GM21529 (cell line): ENCODE data around the gene SORBS1.

Experiments used
- ATAC-seq: cut with Tn5 transposase; IDR thresholded peaks from one replicate; pipeline ENCODE4 v1.9.1; 2021; ENCODE audit not compliant: unreplicated experiment

Gene SORBS1

DNA sequence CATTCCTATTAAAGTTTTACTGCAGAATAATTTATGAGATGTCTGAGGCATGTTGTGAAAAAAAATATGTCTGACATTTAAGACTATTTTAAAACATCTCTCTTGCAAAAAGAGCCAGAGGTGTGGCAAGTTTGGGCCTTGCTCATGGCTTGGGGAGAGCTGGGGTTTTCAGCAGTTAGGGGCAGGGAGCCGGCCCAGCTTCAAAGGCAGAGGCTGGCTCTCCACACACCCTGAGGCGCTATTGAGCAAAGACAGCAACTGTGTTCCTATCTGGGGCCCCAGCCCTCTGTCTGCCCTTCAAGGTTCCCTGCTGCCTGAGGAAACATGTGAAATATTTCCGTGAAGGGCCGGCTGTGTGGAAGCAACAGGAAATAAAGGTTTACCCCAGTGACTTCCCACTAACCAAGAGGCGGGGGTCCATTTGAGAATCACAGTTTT is 94.0 kb downstream of the SORBS1 start:
- no peak for ATAC-seq

DNA sequence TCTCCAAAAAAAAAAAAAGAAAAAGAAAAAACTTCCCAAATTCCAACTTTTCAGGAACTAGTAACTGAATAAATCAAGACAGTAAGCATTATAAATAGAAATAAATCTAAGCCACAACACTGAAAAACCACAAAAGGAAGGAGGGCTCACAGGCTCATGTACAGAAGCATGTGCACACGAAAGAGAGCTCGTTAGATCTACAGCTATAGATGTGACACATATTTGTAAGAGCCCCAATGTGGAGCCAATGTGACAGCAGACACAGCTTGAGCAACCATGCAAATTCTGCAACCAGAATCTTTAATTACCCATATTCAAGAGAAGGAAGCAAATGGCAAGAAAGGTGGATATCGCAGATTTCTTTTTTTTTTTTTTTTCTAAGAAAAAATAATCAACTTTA is 94.7 kb downstream of the SORBS1 start:
- ATAC-seq: no peak

DNA sequence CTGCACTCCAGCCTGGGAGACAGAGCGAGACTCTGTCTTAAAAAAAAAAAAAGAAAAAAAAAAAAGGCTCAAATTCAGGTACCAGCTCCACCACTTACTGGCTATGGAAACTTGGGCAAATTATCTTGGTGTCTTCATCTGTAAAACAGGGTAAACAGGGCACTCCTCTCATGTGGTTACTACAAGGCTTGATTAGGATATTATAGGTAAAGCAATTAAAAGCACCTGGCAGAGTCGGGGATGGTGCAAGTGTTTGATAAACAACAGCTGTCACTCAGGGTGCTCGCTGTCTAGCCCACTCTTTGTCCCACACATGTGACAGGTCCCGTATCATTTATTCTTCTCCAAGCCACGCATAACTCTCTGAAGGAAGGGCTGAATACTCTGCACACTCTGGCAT is 96.9 kb downstream of the SORBS1 start:
- no peak for ATAC-seq

DNA sequence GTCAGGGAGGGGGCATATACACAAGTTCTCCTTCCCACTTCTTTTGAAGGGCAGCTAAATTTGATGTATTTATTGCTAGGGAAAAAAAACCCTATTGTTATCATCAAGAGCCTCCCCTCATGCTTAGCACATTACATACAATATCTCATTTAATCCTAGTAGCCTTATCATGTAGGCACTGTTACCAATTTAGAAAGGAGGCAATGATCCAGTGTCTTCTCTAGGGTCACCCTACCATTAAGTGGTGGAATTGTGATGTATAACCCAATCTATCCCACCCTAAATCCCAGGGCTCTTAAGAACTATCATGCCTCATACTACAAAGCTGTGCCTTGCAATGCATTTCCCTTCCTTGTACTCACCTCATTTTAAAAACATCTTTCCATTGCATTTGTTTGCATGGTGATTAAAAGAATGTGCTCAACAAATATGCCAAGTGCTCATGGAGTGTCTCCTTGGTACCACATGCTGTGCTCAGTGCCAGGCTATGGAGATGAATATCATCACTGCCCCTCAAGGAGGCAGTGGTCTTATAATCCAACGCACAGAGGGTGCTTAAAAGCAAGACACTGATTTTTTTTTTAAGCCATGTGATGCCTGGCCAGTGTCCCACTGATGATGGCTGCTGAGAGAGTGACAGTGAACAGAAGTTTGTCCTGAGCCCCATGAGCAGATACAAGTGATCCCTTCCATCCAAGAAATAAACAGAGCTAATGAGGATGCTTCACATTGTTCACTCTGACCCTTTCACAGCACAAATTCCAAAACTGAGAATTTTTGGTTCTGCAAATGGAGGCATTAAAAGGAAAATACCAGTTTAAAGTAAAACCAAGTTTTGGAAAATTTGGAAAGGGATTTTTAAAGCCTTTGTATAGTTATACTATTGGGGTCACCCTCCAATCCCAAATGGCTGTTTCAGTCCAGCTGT is 98.2 kb downstream of the SORBS1 start:
- ATAC-seq: no peak

DNA sequence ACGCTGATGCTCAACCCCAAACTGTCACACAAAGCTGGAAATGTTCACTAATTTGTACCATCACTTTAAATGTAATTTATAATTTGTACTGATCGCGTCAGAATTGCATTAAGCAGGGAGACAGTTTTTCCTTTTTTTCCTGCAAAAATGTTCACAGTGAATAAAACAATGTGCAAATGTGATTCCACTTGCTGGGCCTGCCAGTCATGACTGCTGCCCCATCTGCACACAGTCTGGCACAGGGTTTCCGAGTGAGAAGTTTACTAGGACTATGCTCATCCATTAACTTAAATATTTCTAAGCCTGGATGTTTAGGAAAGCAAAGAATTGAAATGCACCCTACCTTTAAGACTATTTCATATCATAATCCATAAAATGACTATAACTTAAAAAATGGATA is 99.6 kb downstream of the SORBS1 start:
- no peak for ATAC-seq

DNA sequence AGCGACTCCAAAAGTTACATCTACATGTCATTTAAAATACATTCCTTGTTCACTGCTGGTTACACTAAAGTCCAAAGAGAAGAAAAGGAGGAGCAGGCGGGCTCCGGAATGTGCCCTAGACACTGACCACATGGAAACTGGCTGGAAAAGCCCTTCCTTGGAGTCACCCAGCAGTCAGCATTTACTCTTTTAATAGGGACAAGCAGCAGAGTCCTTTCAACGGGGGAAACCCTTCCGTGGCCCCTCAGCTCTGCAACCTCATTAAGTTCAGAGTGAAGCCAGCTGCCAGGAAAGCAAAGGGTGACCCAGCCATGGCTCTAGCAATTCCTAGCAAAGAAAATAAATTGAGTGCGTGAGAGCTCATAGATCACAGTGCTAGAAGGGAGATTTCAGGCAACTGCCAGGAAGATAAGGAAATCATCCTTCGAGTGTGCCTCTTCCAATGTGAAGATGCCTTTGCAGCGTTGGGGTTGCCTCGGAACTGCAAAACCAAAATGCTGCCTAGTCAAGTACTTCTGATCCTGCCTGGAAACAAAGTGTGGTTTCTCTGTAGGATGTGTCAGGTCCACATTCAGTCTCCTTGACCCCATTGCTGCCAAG is 101.6 kb downstream of the SORBS1 start:
- no peak for ATAC-seq

DNA sequence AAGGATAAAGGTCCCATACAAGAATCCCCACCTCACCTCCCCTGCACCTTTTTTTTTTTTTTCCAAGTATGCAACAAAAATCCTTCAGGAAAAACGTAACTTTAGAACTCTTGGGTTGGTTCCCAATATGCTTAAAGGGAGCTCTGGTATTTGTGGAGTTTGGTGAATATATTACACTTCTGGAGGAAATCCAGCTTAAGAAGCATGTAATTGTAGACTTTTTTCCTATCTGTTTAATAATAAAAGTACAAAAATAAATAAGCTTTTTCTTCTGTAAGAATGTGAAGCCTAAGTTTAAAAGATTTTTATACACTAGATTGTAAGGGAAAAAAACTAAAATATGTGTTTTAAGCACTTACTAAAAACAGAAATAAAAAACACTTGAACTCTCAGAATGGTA is 102.3 kb downstream of the SORBS1 start:
- ATAC-seq: no peak

DNA sequence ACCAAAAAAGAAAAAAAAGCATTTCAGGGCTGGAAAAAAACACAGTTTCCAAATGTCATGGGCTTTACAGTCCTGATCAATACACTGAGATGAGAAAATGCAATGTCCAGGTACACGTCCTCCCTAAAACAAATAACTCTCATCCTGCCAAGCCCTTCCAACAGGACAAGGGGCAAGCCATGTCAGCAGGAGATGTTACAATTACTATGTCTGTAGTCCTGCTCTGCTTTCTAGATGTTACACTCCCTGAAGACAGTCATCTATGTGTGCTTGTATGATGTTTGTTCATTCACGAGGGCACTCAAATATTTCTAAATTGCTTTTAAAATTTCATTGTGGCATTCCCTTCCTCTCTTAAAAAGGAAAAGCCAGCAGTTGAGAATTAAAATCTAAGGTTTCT is 103.2 kb downstream of the SORBS1 start:
- no peak for ATAC-seq

DNA sequence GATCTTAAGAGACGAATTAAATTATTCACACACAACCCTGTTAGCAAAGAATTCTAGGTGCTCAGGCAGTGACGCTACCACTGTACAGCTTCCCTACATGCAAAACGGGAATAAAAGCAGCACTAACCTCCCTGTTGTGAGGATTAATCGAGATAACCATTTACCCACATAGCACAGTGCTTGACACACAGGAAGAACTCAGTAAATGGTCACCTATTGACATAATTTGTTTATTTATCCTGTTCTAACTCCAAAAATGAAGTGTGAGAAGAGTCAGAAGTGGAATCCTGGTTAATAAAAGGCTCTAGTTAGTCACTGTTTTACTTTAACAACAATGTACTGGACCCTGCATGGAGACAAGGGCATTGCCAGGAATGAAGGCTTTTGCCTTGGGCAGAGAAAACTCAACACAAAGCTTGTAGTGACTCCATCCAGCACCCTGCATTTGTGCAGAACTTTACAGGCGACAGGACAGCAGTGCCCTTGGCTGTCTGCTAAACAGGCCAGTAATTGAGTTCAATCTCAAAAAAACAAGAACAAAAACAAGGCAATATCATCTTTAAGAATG is 103.8 kb downstream of the SORBS1 start:
- no peak for ATAC-seq

DNA sequence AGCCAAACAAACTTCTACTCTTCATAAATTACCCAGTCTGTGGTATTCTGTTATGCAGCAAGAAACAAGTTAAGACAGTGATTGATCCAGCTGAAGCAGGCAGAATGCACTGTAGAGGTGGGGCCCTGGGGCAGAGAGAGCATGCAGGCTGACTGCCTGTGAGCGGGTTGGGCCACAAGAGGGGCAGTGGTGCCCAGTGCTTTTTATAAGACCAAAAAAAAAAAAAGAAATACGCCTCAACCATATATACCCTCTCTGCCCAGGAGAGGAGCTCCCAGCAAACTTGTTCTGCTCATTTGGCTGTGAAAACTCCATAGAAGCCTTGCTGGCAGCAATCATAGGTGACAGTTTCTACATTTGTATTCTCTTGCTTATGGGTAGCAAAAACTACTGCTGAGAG is 104.7 kb downstream of the SORBS1 start:
- no peak for ATAC-seq

DNA sequence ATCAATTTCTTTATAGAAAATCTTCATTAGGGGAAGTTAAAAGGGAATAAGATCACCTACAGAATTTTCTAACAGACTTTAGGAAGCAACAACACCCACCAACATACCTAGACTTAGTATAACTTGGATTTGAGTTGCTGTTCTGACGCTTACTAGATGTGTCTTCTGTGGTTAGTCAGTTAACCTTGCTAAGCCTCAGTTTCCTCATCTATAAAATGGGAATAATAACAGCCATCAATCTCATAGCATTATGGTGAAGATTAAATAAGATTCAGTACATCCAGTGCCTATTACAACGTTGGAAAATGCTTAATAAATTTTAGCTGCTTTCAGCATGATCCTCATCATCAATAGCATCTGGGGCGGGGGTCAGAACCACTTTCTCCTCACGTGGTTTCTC is 106.2 kb downstream of the SORBS1 start:
- no peak for ATAC-seq

DNA sequence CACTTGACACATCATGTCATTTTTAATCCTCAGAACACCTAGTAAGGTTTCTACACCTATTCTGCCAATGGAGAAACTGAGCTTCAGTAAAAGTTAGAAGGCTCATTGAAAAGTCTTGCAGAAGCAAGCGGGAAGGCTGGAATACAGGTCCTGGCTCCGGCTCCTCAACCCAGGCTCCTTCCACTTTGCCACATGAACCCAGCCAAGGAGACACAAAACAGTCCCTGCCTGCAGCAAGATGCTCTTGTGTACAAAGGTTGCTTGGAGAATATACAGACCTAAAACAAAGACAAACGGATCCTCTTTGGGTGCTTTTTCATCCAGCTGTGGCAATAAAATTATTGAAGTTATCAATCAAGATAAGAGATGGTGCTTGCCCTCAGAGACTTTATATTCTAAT is 106.8 kb downstream of the SORBS1 start:
- no peak for ATAC-seq

DNA sequence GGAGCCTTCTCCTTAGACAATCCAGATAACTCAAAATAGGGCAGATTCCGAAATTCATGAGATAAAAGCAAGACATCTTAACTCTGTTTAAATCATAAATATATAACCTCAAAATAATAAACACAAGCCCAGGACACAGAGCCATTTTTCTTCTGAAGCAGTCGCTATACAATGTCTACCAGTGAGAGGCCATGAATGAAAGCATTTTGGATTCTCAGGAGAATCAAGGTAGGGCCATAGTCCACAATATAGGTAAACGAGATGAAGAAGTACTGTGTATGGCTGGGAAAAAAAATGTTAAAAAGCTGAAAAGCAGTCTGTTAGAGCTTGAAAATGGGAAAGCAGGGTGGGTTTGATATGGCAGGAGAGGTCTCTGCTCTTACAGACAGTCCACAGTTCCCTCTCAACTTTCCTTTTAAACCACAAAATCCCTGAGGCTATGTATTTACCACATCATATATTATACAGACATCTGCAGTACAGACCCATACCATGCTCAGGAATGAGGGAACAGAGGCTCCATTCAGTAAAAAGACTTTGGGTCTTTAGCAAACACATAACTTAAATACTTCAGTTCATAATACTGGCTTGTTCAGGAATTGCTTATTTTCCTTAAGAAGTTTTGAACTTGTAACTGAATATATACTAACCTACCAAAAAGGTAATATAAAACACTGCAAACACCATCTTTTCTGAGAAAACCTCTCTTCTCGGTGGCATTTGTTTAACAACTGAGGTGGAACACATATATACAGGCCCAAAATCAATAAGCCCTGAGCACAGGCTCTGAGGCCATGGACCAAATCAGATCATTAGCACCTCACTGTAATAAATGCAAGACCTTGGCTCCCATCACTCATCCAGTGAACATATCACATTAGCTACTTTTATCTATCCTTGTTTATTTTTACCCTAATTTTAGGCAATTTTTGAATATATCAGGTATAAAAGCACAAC is 109.3 kb downstream of the SORBS1 start:
- ATAC-seq: no peak

DNA sequence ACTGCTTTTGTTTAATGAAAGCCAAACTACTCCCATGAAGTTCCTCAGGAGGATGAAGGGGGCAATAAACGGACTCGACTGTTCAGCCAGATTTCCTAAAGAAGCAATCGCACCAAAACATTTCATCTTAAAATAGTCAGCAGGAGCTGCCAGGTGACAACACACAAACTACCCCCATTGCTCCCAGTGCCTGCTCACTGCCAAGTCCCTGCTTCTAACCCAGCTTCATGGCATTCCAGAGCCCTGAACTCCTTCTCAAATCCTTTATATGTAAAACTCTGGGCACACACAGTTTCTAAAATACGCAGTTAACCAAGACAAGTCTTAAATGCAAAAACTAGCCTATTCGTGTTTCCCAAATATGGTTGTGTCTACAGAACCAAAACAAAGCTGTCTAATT is 110.0 kb downstream of the SORBS1 start:
- ATAC-seq: no peak

DNA sequence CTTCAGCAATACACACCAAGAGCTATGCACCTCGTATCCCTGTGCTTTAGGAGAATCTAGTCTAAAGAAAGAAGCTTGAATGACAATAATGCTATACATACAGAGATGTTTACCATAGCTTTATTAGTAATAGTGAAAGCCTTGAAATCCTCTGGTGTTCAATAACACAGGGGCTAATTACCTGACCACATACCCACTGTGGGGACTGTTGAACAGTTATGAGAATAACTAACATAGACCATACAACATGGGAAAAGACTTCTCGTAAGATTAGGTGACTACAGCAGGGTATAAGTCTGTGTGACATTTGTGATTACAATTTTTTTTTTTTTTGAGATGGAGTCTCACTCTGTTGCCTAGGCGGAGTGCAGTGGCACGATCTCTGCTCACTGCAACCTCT is 111.0 kb downstream of the SORBS1 start:
- ATAC-seq: no peak

DNA sequence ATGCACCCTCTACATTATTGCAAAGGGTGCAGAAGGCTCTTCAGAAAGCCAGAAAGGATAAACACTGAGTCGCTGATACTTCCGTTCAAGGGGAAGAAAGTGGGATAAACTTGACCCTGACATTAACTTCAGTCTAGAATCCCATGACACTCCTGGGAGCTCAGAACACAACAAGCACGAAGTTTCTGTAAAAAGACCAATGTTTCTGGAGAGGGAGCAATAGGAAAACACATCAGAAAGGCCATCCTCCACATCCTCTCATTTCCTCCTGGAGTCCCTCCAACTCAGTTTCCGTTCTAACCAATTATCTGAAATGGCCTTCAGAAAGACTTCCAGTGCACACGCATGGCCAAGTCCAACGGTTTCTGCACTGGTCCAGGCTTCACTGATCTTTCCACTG is 113.5 kb downstream of the SORBS1 start:
- ATAC-seq: no peak

DNA sequence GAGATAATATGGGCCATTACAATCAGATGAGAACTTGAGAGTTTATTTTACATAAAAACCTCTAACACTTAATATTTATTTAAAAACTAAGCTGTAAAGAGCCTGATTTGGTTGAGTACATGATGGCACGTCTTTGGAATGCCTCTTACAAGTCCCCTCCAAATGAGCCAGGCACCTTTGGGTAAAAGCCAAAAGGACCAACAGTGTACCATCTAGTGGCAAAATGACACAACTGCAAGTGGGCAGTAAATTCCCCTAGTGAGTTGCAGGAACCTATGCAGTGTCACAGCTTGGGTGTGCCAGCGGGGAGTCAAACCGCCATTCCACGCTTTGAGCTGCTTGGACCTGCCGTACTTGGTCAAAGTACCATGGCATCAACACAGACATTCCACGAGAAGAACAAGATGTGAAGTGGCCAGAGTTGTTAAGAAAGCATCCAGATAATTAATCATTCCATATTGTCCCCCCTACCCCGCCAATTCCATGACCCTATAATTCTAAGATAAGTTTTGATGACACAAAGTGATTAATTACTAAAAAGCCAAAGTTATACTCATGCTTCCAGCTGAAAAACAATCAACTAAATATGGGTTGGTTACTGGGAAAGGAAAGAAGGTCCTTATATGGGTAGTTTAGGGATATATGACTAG is 115.2 kb downstream of the SORBS1 start:
- ATAC-seq: peak; percentile 56

DNA sequence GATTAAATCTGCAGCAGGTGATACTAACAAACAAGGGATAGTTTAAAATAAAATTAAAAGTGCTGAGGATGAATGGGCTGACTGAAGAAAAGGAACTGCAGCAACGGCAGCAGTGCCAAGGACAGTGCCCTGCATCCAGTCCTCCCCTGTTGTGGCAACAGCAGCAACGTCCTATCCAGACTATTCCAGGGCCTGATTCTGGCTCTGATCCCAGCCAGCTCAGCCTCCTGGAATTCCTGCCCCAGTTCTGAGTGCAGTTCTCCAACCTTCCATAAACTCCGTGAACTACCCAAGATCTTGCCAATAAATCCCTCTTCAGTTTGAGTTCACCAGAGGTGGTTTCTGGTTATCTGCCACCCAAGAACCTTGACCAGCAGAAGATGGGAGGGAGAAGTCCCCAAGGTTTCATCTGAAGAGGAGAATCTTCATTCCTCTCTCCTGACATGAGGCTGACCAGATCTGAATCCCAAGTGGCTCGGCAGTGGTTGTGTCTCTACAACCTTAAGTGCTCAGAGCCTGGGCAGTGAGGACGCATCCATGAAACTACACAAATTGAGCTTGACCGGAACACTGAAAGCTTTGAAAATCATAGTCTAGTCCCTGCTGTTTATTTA is 115.8 kb downstream of the SORBS1 start:
- ATAC-seq: no peak

DNA sequence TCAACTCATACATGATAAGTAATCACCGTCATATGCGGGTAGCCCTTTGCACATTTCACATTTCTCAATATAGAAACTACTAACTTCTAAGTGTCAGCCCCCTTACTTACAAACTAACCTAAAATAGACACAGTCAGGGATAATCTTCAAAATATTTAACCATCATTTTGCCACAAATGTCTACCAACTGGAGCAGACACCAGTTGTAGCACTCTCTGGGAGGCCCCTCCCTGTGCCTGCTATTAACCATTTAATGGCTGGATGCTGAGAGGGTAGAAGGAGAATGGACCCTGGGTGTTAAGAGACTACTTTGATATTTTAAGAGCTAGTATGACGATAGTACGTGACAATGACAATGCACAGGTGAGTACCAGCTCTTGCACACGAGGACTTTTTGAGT is 116.4 kb downstream of the SORBS1 start:
- no peak for ATAC-seq

DNA sequence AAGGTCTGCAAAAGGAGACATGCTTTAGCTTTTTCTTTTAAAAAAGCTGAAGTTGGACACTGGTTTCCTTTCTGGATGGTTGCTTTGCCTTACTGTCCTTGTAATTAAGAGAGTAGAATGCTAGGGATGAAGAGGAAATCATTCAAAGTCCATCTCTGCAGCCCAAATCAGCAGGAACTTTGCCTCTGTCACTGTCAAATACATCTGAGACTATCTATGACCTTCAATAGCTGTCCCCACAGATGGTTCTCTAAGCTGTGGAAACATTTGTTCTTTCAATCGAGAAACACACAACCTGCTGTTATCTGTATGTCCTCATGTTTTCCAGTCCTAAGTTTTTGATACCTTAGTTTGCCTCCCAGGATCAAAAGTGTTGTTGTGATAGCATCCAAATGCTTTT is 117.5 kb downstream of the SORBS1 start:
- no peak for ATAC-seq
